Caco-2 (cell line): ENCODE results near the gene COQ4. TPM values are rescaled to one million over a fixed set of nuclear protein-coding genes. Genes with fewer than 3 reads are reported as not detected.

Experiments used
- BruUV-seq: library from RNA; stranded (reverse); fragments of 400-500 nt; replicated peaks from 2 replicates; lab custom pipeline; 2021; lab: Mats Ljungman, UMichigan
- CTCF ChIA-PET: fragments of 300-600 bp; sonication (Branson Sonifier 250); formaldehyde crosslinking; loops from one replicate; lab custom pipeline; 2022; ENCODE audit warnings: antibody characterized with exemption; lab: Charles Lee
- POLR2A ChIA-PET: fragments of 300-600 bp; sonication (Branson Sonifier 250); formaldehyde crosslinking; loops from one replicate; lab custom pipeline; 2022; ENCODE audit warnings: antibody characterized with exemption; lab: Charles Lee
- DNase-seq, 2 experiments: peaks; one replicate each; pipeline versions ENCODE4 v3.0.0 to v3.0.0-alpha.2; 2020 to 2022
- H3K27me3 ChIP-seq: replicated peaks from 2 replicates; pipeline ENCODE4 v1.6.0; 2011; ENCODE audit warnings: low read length; ENCODE audit not compliant: control insufficient read depth, insufficient read depth
- H3K36me3 ChIP-seq: 2 replicates; pipeline ENCODE4 v1.5.1; 2011; ENCODE audit warnings: low read length; ENCODE audit not compliant: control insufficient read depth, insufficient read depth
- H3K4me1 ChIP-seq: fragments of 250-450 bp; sonication (Bioruptor Pico); 2 replicates; pipeline ENCODE4 v1.5.1; 2020; ENCODE audit warnings: mild to moderate bottlenecking
- H3K4me3 ChIP-seq: 2 replicates; pipeline ENCODE4 v1.5.1; 2011; ENCODE audit warnings: low read depth, mild to moderate bottlenecking, control low read depth, low read length
- H3K9me3 ChIP-seq: fragments of 250-450 bp; sonication (Bioruptor Pico); 2 replicates; pipeline ENCODE4 v1.5.1; 2020; ENCODE audit warnings: mild to moderate bottlenecking, moderate library complexity
- H3K27ac Mint-ChIP-seq: one replicate; pipeline ENCODE4 v1.8.0; 2022; ENCODE audit warnings: mixed read lengths; ENCODE audit not compliant: unreplicated experiment
- H3K27me3 Mint-ChIP-seq: one replicate; pipeline ENCODE4 v1.8.0; 2022; ENCODE audit warnings: mixed read lengths; ENCODE audit not compliant: insufficient read depth, unreplicated experiment
- H3K36me3 Mint-ChIP-seq: one replicate; pipeline ENCODE4 v1.8.0; 2022; ENCODE audit warnings: mild to moderate bottlenecking, mixed read lengths; ENCODE audit not compliant: insufficient read depth, unreplicated experiment
- H3K4me1 Mint-ChIP-seq: one replicate; pipeline ENCODE4 v1.8.0; 2022; ENCODE audit warnings: low read depth, mixed read lengths; ENCODE audit not compliant: unreplicated experiment
- H3K4me3 Mint-ChIP-seq: one replicate; pipeline ENCODE4 v1.8.0; 2022; ENCODE audit warnings: mild to moderate bottlenecking, moderate library complexity, mixed read lengths; ENCODE audit not compliant: unreplicated experiment
- H3K9me3 Mint-ChIP-seq: one replicate; pipeline ENCODE4 v1.8.0; 2022; ENCODE audit warnings: mixed read lengths; ENCODE audit not compliant: unreplicated experiment
- intact Hi-C: fragments of 100-400 bp; cut with micrococcal nuclease; formaldehyde crosslinking; loops from one replicate; pipeline ENCODE4 v1.10.0; 2022; ENCODE audit not compliant: unreplicated experiment
- total RNA-seq: library from RNA; stranded (reverse); gene quantifications from 2 replicates; pipeline ENCODE4 v1.2.3, GENCODE V29; 2022
- TF ChIP-seq, protein P1 (sequence below), 2 experiments: fragments of 200-600 bp in 1 of 2; IDR thresholded peaks; 1 replicate in 1 of 2; 2 replicates in 1 of 2; pipeline versions ENCODE4 v1.5.1 to v1.8.0; 2011 to 2022; ENCODE audit warnings: antibody characterized with exemption in 1 of 2, control low read depth in 1 of 2, inconsistent platforms in 1 of 2, low read depth in 1 of 2, low read length in 1 of 2, mild to moderate bottlenecking in 1 of 2, moderate library complexity in 1 of 2; ENCODE audit not compliant: insufficient read depth in 1 of 2, severe bottlenecking in 1 of 2, unreplicated experiment in 1 of 2

The COQ4 gene
- total RNA-seq, 1 experiment from 2014 or later = 48.9 TPM

DNA sequence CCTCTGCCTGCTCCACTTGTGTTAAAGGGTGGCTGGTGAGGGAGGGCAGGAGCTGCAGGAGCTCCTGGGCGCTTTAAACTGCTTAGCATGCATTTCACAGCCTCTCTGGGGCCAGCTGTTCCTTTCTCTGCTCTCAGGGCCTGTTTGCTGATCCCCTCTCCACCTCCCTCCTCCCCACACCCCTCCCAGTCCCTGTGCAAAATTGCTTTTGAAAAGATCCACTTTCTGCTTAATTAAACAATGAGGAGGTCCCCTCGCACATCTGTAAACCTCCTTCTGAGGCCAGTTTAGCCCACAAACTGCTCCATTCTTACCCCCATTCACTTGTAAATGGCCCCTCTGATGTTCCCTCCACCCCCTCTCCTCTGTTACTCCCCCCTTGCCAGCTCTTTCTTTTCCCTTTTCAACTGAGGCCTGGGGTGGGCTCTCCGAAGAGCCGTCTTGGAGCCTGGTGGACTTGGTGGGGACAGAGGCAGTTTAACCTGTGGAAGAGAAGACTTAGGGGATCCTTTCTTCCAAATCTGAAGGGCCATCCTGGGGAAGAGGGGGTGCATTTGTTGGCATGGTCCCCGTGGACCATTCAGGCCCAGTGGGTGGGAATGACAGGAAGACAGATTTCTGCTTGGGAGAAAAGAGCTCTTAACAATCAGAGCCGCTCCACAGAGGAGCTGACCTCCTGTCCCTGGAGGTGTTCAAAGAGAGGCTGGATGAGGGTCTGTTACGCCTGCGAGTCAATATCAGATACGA lies 60.5 kb downstream of the COQ4 start:
- H3K27me3 Mint-ChIP-seq = no peaks in the 10 kb centered on the region
- no peaks in the 10 kb centered on the region for H3K4me1 Mint-ChIP-seq
- no peak for DNase-seq
- no peak overlapping the region for H3K27ac Mint-ChIP-seq
- Histone ChIP-seq H3K36me3 (no peaks in the 10 kb centered on the region), H3K4me3 (no peak overlapping the region), H3K27me3 (no peaks in the 10 kb centered on the region), H3K9me3 (no peaks in the 10 kb centered on the region), H3K4me1 (no peaks in the 10 kb centered on the region)
- POLR2A ChIA-PET = no interaction called here
- peaks cover 16% of the 10 kb centered on the region for H3K36me3 Mint-ChIP-seq
- CTCF ChIA-PET = interaction anchor here (0.9 kb wide), 1 partner anchor 21 kb away, joined by 3 read pairs; no protein-coding TSS in a partner anchor
- no TSS peak for BruUV-seq
- intact Hi-C loops = no loop called here
- TF ChIP-seq, protein P1, sequence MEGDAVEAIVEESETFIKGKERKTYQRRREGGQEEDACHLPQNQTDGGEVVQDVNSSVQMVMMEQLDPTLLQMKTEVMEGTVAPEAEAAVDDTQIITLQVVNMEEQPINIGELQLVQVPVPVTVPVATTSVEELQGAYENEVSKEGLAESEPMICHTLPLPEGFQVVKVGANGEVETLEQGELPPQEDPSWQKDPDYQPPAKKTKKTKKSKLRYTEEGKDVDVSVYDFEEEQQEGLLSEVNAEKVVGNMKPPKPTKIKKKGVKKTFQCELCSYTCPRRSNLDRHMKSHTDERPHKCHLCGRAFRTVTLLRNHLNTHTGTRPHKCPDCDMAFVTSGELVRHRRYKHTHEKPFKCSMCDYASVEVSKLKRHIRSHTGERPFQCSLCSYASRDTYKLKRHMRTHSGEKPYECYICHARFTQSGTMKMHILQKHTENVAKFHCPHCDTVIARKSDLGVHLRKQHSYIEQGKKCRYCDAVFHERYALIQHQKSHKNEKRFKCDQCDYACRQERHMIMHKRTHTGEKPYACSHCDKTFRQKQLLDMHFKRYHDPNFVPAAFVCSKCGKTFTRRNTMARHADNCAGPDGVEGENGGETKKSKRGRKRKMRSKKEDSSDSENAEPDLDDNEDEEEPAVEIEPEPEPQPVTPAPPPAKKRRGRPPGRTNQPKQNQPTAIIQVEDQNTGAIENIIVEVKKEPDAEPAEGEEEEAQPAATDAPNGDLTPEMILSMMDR (IDR thresholded peaks at IDR 0.05; ENCODE audit: insufficient read depth in 1 of 2, low read depth in 1 of 2, low read length in 1 of 2, severe bottlenecking in 1 of 2, unreplicated experiment in 1 of 2) = no peak
- no peaks in the 10 kb centered on the region for H3K9me3 Mint-ChIP-seq
- H3K4me3 Mint-ChIP-seq = no peak overlapping the region

Other genes with a start within 250 kb of the COQ4 start
- gene PTGES2, start 195.1 kb upstream of the COQ4 start, total RNA-seq = 114 and 123 TPM in 2 replicates
- not detected in 2 replicates for gene LCN2, start 173.4 kb upstream of the COQ4 start, total RNA-seq
- gene BBLN, start 162.6 kb upstream of the COQ4 start, total RNA-seq = 34.2 and 36.5 TPM in 2 replicates
- 154 and 187 TPM in 2 replicates for gene CIZ1, start 131.3 kb upstream of the COQ4 start, total RNA-seq
- gene DNM1, start 119.5 kb upstream of the COQ4 start, total RNA-seq = 3.9 and 5.2 TPM in 2 replicates
- 97.7 and 102 TPM in 2 replicates for gene GOLGA2, start 46.8 kb upstream of the COQ4 start, total RNA-seq
- gene SWI5, start 46.6 kb upstream of the COQ4 start, total RNA-seq = 18.0 and 19.8 TPM in 2 replicates
- 34.1 and 37.4 TPM in 2 replicates for gene TRUB2, start 392 bp upstream of the COQ4 start, total RNA-seq
- 21.1 and 22.8 TPM in 2 replicates for gene SLC27A4, start 17.7 kb downstream of the COQ4 start, total RNA-seq
- 55.9 and 62.7 TPM in 2 replicates for gene URM1, start 48.5 kb downstream of the COQ4 start, total RNA-seq
- 12.3 and 18.7 TPM in 2 replicates for gene CERCAM, start 98.0 kb downstream of the COQ4 start, total RNA-seq
- 34.6 and 34.9 TPM in 2 replicates for gene ODF2, start 133.2 kb downstream of the COQ4 start, total RNA-seq
- gene GLE1, start 181.9 kb downstream of the COQ4 start, total RNA-seq = 30.4 and 30.8 TPM in 2 replicates
- gene SPTAN1, start 229.7 kb downstream of the COQ4 start, total RNA-seq = 407 and 408 TPM in 2 replicates